Measurements from ENCODE around the gene CAPRIN2.

- TF ChIP-seq POLR2AphosphoS5 (IDR thresholded peaks at IDR 0.05; ENCODE audit: borderline replicate concordance, low read depth, low read length) (no peak), EZH2 (IDR thresholded peaks at IDR 0.05) (no peak)
Measured at GRCh38 chr12:30700216-30700900, 54.4 kb downstream of the CAPRIN2 start.
